CD4-positive, alpha-beta memory T cell (primary cell): ENCODE data around the gene PPP1R13B. TPM values are rescaled to one million over a fixed set of nuclear protein-coding genes. Genes with fewer than 3 reads are reported as not detected.

Experiments used
- CTCF ChIA-PET: fragments of 350-600 bp; sonication (Branson Sonifier 250); formaldehyde crosslinking; loops from one replicate; lab custom pipeline; 2021; ENCODE audit warnings: inconsistent platforms; ENCODE audit not compliant: partially characterized antibody; lab: Charles Lee
- POLR2A ChIA-PET: fragments of 350-600 bp; sonication (Branson Sonifier 250); formaldehyde crosslinking; loops from one replicate; lab custom pipeline; 2021; ENCODE audit not compliant: partially characterized antibody; lab: Charles Lee
- DNase-seq, 5 donors: peaks; one replicate each; pipeline versions ENCODE4 v3.0.0 to v3.0.0-alpha.2; 2020 to 2022; ENCODE audit warnings: mixed read lengths in 1 of 5
- H3K27ac ChIP-seq: one replicate; pipeline ENCODE4 v1.7.0; 2013; ENCODE audit warnings: low read depth, low read length
- H3K27me3 ChIP-seq: 2 replicates; pipeline ENCODE4 v1.7.0; 2013; ENCODE audit warnings: mild to moderate bottlenecking, low read length, moderate library complexity; ENCODE audit not compliant: insufficient read depth
- H3K36me3 ChIP-seq: 2 replicates; pipeline ENCODE4 v1.7.0; 2013; ENCODE audit warnings: mild to moderate bottlenecking, low read length, moderate library complexity; ENCODE audit not compliant: insufficient read depth
- H3K4me1 ChIP-seq: 2 replicates; pipeline ENCODE4 v1.7.0; 2013; ENCODE audit warnings: mild to moderate bottlenecking, low read length, moderate library complexity; ENCODE audit not compliant: insufficient read depth
- H3K4me3 ChIP-seq, 2 donors: one replicate each; pipeline ENCODE4 v1.7.0; 2013; ENCODE audit warnings: low read length in 2 of 2, mild to moderate bottlenecking in 1 of 2
- H3K9me3 ChIP-seq, 2 donors: one replicate each; pipeline ENCODE4 v1.7.0; 2013; ENCODE audit warnings: low read length in 2 of 2, control low read depth in 1 of 2; ENCODE audit not compliant: control insufficient read depth in 1 of 2
- H3K27ac Mint-ChIP-seq, 7 donors: one replicate each; pipeline ENCODE4 v1.8.0; 2020 to 2021; ENCODE audit warnings: mixed read lengths in 7 of 7, mild to moderate bottlenecking in 6 of 7, inconsistent platforms in 3 of 7, moderate library complexity in 3 of 7
- H3K27me3 Mint-ChIP-seq, 2 donors: one replicate each; pipeline ENCODE4 v1.8.0; 2020 to 2021; ENCODE audit warnings: mixed read lengths in 2 of 2
- H3K36me3 Mint-ChIP-seq, 2 donors: one replicate each; pipeline ENCODE4 v1.8.0; 2020 to 2021; ENCODE audit warnings: mixed read lengths in 2 of 2, inconsistent platforms in 1 of 2, mild to moderate bottlenecking in 1 of 2
- H3K4me1 Mint-ChIP-seq, 4 donors: one replicate each; pipeline ENCODE4 v1.8.0; 2020 to 2021; ENCODE audit warnings: mixed read lengths in 4 of 4, mild to moderate bottlenecking in 1 of 4
- H3K4me3 Mint-ChIP-seq, 8 donors: one replicate each; pipeline ENCODE4 v1.8.0; 2020 to 2021; ENCODE audit warnings: mixed read lengths in 8 of 8, mild to moderate bottlenecking in 7 of 8, moderate library complexity in 6 of 8, inconsistent platforms in 3 of 8
- H3K9me3 Mint-ChIP-seq, 8 donors: one replicate each; pipeline ENCODE4 v1.8.0; 2020 to 2021; ENCODE audit warnings: mixed read lengths in 8 of 8, mild to moderate bottlenecking in 5 of 8, inconsistent platforms in 3 of 8, moderate library complexity in 1 of 8
- intact Hi-C: fragments of 100-400 bp; cut with micrococcal nuclease; formaldehyde crosslinking; loops from one replicate; pipeline ENCODE4 v1.15.1; 2023
- polyA plus RNA-seq, 2 donors: library from polyadenylated mRNA; unstranded; fragments of 300-500 nt; fragmentation: Illumina TruSeq; gene quantifications; one replicate each; pipeline ENCODE4 v1.2.3, GENCODE V29; 2021
- total RNA-seq, 2 experiments: library from RNA; stranded (reverse); gene quantifications; one replicate each; pipeline ENCODE4 v1.2.3, GENCODE V29; 2021

PPP1R13B gene
- total and polyA plus RNA-seq, 4 experiments from 2014 or later: 0.72 to 30.5 (median 15.7) TPM

DNA sequence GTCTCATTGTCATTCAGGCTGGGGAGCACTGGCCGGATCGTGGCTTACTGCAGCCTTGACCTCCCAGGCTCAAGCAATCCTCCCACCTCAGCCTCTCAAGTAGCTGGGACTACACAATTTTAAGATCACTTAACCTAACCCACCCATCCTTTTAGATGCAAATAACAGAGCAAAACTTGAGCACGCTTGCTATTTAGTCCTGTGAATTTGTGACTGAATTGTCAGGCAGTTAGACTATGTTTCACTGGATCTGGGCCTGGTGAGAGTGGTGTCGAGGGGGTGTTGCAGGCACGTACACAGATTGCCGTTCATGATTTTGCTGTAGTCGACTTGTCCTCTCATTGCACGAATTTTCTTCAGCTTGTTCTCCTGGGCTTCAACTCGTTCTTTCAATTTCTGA, 93.6 kb downstream of the PPP1R13B start:
- no peaks in the 10 kb centered on the region for H3K9me3 Mint-ChIP-seq
- DNase-seq: no peak
- no peak overlapping the region for H3K4me3 Mint-ChIP-seq
- no peak overlapping the region for H3K27ac Mint-ChIP-seq
- peaks cover 11 to 12% of the 10 kb centered on the region in 2 donors for H3K36me3 Mint-ChIP-seq
- no peaks in the 10 kb centered on the region for H3K27me3 Mint-ChIP-seq
- ChIA-PET CTCF (interaction anchor here (0.6 kb wide), 1 partner anchor 147 kb away, joined by 7 read pairs; no protein-coding TSS in a partner anchor), POLR2A (no interaction called here)
- intact Hi-C loops: no loop called here
- no peaks in the 10 kb centered on the region for H3K9me3 ChIP-seq
- H3K27me3 ChIP-seq: no peaks in the 10 kb centered on the region
- H3K36me3 ChIP-seq: no peaks in the 10 kb centered on the region
- no peak overlapping the region for H3K4me3 ChIP-seq
- no peak overlapping the region for H3K27ac ChIP-seq
- peaks cover under 1 to 3% (median 1%) of the 10 kb centered on the region in 4 donors for H3K4me1 Mint-ChIP-seq
- H3K4me1 ChIP-seq: peaks cover 2% of the 10 kb centered on the region

DNA sequence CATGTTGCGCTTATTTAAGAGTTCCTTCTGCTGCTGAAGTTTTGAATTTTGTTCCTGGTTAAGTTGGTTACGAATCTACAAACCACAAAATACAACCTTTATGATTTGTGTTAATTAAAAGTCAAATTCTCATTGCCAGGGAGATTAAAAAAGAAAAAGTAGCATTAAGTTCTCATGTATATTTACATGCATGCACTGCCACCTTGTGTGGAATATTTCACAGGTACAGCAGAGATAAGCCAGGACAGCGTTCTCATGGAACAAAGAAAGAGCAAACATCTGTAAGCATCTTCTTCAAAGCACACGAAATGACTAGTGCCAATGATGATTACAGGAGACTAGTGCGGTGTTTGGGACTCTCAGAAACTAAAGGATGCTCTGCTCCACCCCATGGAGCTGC, 97.5 kb downstream of the PPP1R13B start:
- no peaks in the 10 kb centered on the region for H3K27me3 Mint-ChIP-seq
- no peak overlapping the region for H3K4me3 Mint-ChIP-seq
- ChIA-PET CTCF (no interaction called here), POLR2A (no interaction called here)
- Histone ChIP-seq H3K27ac (no peak overlapping the region), H3K36me3 (no peaks in the 10 kb centered on the region), H3K27me3 (no peaks in the 10 kb centered on the region), H3K4me1 (peaks cover 12% of the 10 kb centered on the region), H3K9me3 (no peaks in the 10 kb centered on the region), H3K4me3 (no peak overlapping the region)
- peaks cover 9 to 12% (median 11%) of the 10 kb centered on the region in 4 donors for H3K4me1 Mint-ChIP-seq
- H3K9me3 Mint-ChIP-seq: peaks cover 0 to 1% (median 0%) of the 10 kb centered on the region in 8 donors
- intact Hi-C loops: no loop called here
- peaks cover 11 to 28% of the 10 kb centered on the region in 2 donors for H3K36me3 Mint-ChIP-seq
- DNase-seq: no peak
- H3K27ac Mint-ChIP-seq: no peak overlapping the region

DNA sequence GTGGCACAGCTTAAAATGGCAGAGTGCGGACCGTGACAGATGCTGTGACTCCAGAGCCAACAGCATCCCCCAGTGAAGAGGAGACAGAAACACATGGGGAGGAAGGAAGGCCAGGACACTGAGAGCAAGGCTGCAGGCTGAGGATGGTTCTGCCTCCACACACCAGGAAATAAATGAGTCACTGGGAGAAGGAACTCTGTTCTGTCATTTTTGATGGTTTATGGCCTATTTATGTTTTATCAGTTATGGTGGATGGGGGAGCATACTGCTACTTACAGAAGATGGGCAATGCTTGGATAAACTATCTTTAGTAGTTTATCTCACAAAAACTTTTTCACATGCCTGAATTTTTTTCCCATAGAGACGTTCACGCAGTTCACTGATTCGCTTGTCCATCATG, 97.9 kb downstream of the PPP1R13B start:
- peak overlapping the region in 3 of 7 donors; percentile 45 to 64 (median 55) for H3K27ac Mint-ChIP-seq
- peaks cover 11 to 32% of the 10 kb centered on the region in 2 donors for H3K36me3 Mint-ChIP-seq
- H3K4me1 Mint-ChIP-seq: peaks cover 9 to 12% (median 11%) of the 10 kb centered on the region in 4 donors
- ChIA-PET POLR2A (no interaction called here), CTCF (no interaction called here)
- peaks cover 0 to 1% (median 0%) of the 10 kb centered on the region in 8 donors for H3K9me3 Mint-ChIP-seq
- no peak overlapping the region for H3K4me3 Mint-ChIP-seq
- H3K9me3 ChIP-seq: no peaks in the 10 kb centered on the region
- no peaks in the 10 kb centered on the region for H3K36me3 ChIP-seq
- no peak overlapping the region for H3K4me3 ChIP-seq
- no peaks in the 10 kb centered on the region for H3K27me3 ChIP-seq
- no peak for DNase-seq
- intact Hi-C loops: no loop called here
- H3K4me1 ChIP-seq: peaks cover 12% of the 10 kb centered on the region
- H3K27ac ChIP-seq: no peak overlapping the region
- H3K27me3 Mint-ChIP-seq: no peaks in the 10 kb centered on the region

DNA sequence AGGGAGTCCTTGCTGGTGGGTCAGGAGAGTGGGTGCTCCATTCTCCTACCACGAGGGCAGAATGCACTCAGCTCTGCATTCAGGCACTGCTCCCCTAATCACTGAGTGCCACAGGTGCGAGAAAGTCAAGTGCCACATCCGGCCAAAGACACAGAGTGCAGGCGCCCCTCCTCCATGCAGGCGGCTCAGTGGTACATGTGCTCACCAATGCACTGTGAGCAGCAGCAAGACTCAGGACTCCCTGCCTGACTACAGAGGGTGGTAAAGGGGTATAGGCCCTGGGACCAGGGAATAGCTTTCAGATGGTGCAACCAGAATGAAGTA, 98.9 kb downstream of the PPP1R13B start:
- H3K27me3 ChIP-seq: no peaks in the 10 kb centered on the region
- Mint-ChIP-seq H3K4me1 (peaks cover 9 to 12% (median 11%) of the 10 kb centered on the region in 4 donors), H3K27ac (peak overlapping the region in 6 of 7 donors; percentile 6 to 72 (median 30)), H3K36me3 (peaks cover 8 to 32% of the 10 kb centered on the region in 2 donors), H3K9me3 (peaks cover 0 to 1% (median 0%) of the 10 kb centered on the region in 8 donors), H3K4me3 (peak overlapping the region in 3 of 8 donors; percentile 21 to 48 (median 24)), H3K27me3 (no peaks in the 10 kb centered on the region)
- POLR2A ChIA-PET: no interaction called here
- H3K4me3 ChIP-seq: no peak overlapping the region
- no peaks in the 10 kb centered on the region for H3K9me3 ChIP-seq
- H3K36me3 ChIP-seq: no peaks in the 10 kb centered on the region
- H3K4me1 ChIP-seq: peaks cover 12% of the 10 kb centered on the region
- H3K27ac ChIP-seq: no peak overlapping the region
- intact Hi-C loops: no loop called here
- CTCF ChIA-PET: no interaction called here
- DNase-seq: peak; percentile 28 to 56 (median 34)

- Histone ChIP-seq H3K4me3 (no peak overlapping the region), H3K27ac (no peak overlapping the region), H3K9me3 (no peaks in the 10 kb centered on the region), H3K27me3 (no peaks in the 10 kb centered on the region), H3K4me1 (peaks cover 12% of the 10 kb centered on the region), H3K36me3 (no peaks in the 10 kb centered on the region)
- no peak overlapping the region for H3K27ac Mint-ChIP-seq
- intact Hi-C loops: no loop called here
- peaks cover 0 to 1% (median 0%) of the 10 kb centered on the region in 8 donors for H3K9me3 Mint-ChIP-seq
- no peaks in the 10 kb centered on the region for H3K27me3 Mint-ChIP-seq
- H3K36me3 Mint-ChIP-seq: peaks cover 8 to 36% of the 10 kb centered on the region in 2 donors
- ChIA-PET CTCF (interaction anchor here (0.6 kb wide), 1 partner anchor 254 kb away, joined by 3 read pairs; no protein-coding TSS in a partner anchor), POLR2A (interaction anchor here (1.4 kb wide), 1 partner anchor 31 kb away, joined by 4 read pairs; the partner anchor contains the start of genes XRCC3 and ZFYVE21)
- peaks cover 9 to 12% (median 11%) of the 10 kb centered on the region in 4 donors for H3K4me1 Mint-ChIP-seq
- H3K4me3 Mint-ChIP-seq: no peak overlapping the region
- DNase-seq: no peak
These were observed 100.7 kb downstream of the PPP1R13B start for GRCh38 chr14:103746701-103747100.

GRCh38 chr14:103745424-103745823, 102.0 kb downstream of the PPP1R13B start:
- peaks cover 0 to 1% (median 0%) of the 10 kb centered on the region in 8 donors for H3K9me3 Mint-ChIP-seq
- Histone ChIP-seq H3K4me3 (no peak overlapping the region), H3K9me3 (no peaks in the 10 kb centered on the region), H3K27ac (no peak overlapping the region), H3K4me1 (peaks cover 12% of the 10 kb centered on the region), H3K36me3 (no peaks in the 10 kb centered on the region), H3K27me3 (no peaks in the 10 kb centered on the region)
- no peak for DNase-seq
- intact Hi-C loops: no loop called here
- ChIA-PET POLR2A (no interaction called here), CTCF (no interaction called here)
- peaks cover 9 to 12% (median 11%) of the 10 kb centered on the region in 4 donors for H3K4me1 Mint-ChIP-seq
- no peaks in the 10 kb centered on the region for H3K27me3 Mint-ChIP-seq
- no peak overlapping the region for H3K4me3 Mint-ChIP-seq
- no peak overlapping the region for H3K27ac Mint-ChIP-seq
- H3K36me3 Mint-ChIP-seq: peaks cover 13 to 45% of the 10 kb centered on the region in 2 donors

- Mint-ChIP-seq H3K36me3 (peaks cover 13 to 47% of the 10 kb centered on the region in 2 donors), H3K9me3 (peaks cover 0 to 1% (median 0%) of the 10 kb centered on the region in 8 donors), H3K27me3 (no peaks in the 10 kb centered on the region), H3K4me1 (peaks cover 9 to 12% (median 11%) of the 10 kb centered on the region in 4 donors), H3K27ac (no peak overlapping the region), H3K4me3 (no peak overlapping the region)
- peaks cover 12% of the 10 kb centered on the region for H3K4me1 ChIP-seq
- POLR2A ChIA-PET: no interaction called here
- CTCF ChIA-PET: no interaction called here
- H3K36me3 ChIP-seq: no peaks in the 10 kb centered on the region
- intact Hi-C loops: no loop called here
- H3K27ac ChIP-seq: no peak overlapping the region
- H3K27me3 ChIP-seq: no peaks in the 10 kb centered on the region
- no peaks in the 10 kb centered on the region for H3K9me3 ChIP-seq
- H3K4me3 ChIP-seq: no peak overlapping the region
- DNase-seq: no peak
These were observed 102.6 kb downstream of the PPP1R13B start for GRCh38 chr14:103744621-103745395.
